KMS-11 (cell line): ENCODE data around the gene SPTSSA.

Experiments
- H2AFZ ChIP-seq: fragments of 200-600 bp; sonication (generic); 2 replicates; pipeline ENCODE4 v1.6.1; 2016; ENCODE audit warnings: antibody characterized with exemption, mixed run types, low read depth
- H3K27ac ChIP-seq: fragments of 200-600 bp; sonication (generic); 2 replicates; pipeline ENCODE4 v1.6.1; 2016; ENCODE audit warnings: mild to moderate bottlenecking, mixed run types
- H3K27me3 ChIP-seq: fragments of 200-600 bp; sonication (generic); 2 replicates; pipeline ENCODE4 v1.6.1; 2017; ENCODE audit warnings: mild to moderate bottlenecking, low read depth, mixed run types, moderate library complexity; ENCODE audit not compliant: insufficient read depth
- H3K36me3 ChIP-seq: fragments of 200-600 bp; sonication (generic); 2 replicates; pipeline ENCODE4 v1.6.1; 2017; ENCODE audit warnings: mild to moderate bottlenecking, mixed run types; ENCODE audit not compliant: insufficient read depth
- H3K4me1 ChIP-seq: fragments of 200-600 bp; sonication (generic); 2 replicates; pipeline ENCODE4 v1.6.1; 2016; ENCODE audit warnings: mild to moderate bottlenecking, low read depth, mixed run types; ENCODE audit not compliant: poor library complexity, severe bottlenecking
- H3K4me2 ChIP-seq: fragments of 200-600 bp; sonication (generic); 2 replicates; pipeline ENCODE4 v1.7.0; 2016; ENCODE audit warnings: mild to moderate bottlenecking, mixed run types
- H3K4me3 ChIP-seq: fragments of 200-600 bp; sonication (generic); IDR thresholded peaks from 2 replicates; pipeline ENCODE4 v1.6.1; 2017; ENCODE audit warnings: low read depth, low read length, mixed read lengths; ENCODE audit not compliant: insufficient read depth
- H3K79me2 ChIP-seq: fragments of 200-600 bp; sonication (generic); 2 replicates; pipeline ENCODE4 v1.6.1; 2016; ENCODE audit warnings: low read depth, mixed run types; ENCODE audit not compliant: insufficient read depth
- H3K9ac ChIP-seq: fragments of 200-600 bp; sonication (generic); 2 replicates; pipeline ENCODE4 v1.6.1; 2016; ENCODE audit warnings: mild to moderate bottlenecking, mixed run types
- H4K20me1 ChIP-seq: fragments of 200-600 bp; sonication (generic); 2 replicates; pipeline ENCODE4 v1.6.1; 2016; ENCODE audit warnings: mild to moderate bottlenecking, mixed run types; ENCODE audit not compliant: insufficient read depth
- TF ChIP-seq, protein P1 (sequence below): fragments of 200-600 bp; sonication (generic); conservative IDR thresholded peaks from 2 replicates; pipeline ENCODE4 v1.6.1; 2017; ENCODE audit warnings: low read depth, mild to moderate bottlenecking, antibody characterized with exemption, low read length, moderate library complexity, mixed read lengths

The SPTSSA gene

DNA sequence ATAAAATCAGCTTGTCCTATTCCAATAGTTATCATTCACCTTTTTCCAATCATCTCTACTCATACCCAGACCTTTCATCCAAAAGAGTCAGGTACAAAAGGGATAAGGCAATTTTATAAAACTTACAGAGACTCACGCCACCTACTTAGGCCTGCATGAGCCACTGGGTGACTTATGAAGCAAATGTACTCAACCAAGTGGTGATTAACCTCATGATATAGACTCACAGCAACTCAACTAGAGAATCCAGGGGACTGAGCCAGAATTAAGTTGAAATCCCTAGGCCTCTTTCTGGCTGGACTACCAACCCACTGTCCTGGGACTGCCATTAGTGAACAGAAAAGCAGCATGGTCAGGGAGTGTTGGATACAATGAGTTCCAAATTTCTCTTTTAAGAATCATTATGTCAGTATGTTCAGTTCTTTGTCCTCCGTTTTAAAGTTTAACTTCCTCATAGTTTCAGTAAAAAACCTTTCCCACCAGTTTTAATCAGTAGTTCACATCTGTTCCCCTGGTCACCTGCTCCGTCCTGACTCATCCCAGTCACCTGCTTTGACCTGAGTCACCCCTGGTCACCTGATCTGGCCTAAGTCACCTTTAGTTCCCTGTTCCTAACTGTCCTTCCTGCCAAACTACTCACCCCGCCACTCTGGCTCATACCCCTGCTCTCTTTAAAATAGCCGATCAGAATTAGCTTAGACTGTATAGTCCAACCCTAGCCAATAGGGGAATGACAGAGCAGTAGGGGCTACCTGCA lies 36.8 kb downstream of the SPTSSA start:
- H4K20me1 ChIP-seq = no peaks in the 10 kb centered on the region
- no peaks in the 10 kb centered on the region for H3K36me3 ChIP-seq
- TF ChIP-seq, protein P1, sequence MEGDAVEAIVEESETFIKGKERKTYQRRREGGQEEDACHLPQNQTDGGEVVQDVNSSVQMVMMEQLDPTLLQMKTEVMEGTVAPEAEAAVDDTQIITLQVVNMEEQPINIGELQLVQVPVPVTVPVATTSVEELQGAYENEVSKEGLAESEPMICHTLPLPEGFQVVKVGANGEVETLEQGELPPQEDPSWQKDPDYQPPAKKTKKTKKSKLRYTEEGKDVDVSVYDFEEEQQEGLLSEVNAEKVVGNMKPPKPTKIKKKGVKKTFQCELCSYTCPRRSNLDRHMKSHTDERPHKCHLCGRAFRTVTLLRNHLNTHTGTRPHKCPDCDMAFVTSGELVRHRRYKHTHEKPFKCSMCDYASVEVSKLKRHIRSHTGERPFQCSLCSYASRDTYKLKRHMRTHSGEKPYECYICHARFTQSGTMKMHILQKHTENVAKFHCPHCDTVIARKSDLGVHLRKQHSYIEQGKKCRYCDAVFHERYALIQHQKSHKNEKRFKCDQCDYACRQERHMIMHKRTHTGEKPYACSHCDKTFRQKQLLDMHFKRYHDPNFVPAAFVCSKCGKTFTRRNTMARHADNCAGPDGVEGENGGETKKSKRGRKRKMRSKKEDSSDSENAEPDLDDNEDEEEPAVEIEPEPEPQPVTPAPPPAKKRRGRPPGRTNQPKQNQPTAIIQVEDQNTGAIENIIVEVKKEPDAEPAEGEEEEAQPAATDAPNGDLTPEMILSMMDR = no peak
- H3K4me2 ChIP-seq = no peak overlapping the region
- no peak overlapping the region for H3K4me3 ChIP-seq
- H3K4me1 ChIP-seq = no peaks in the 10 kb centered on the region
- no peaks in the 10 kb centered on the region for H3K27me3 ChIP-seq
- H3K9ac ChIP-seq = no peak overlapping the region
- no peak overlapping the region for H2AFZ ChIP-seq
- no peaks in the 10 kb centered on the region for H3K79me2 ChIP-seq
- no peak overlapping the region for H3K27ac ChIP-seq

DNA sequence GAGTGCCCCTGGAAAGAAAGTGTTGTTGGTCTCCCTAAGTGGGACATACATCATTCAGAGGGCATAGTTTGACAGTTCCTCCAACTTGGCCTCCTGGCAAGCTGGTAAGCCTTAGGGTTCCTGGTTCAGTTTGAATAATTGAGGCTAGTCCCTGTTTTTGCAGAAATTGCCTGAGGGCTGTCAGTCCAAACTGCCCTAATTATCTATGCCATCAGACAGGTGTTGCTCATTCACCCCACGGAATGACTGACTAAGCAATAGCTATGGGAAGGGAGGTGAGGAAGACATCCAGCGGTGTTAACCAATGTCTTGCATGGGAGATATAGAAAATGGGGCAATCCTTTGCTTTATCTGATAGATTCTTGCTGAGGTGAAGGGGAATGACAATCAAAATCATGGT lies 37.6 kb downstream of the SPTSSA start:
- no peaks in the 10 kb centered on the region for H3K79me2 ChIP-seq
- H3K9ac ChIP-seq = no peak overlapping the region
- H3K27ac ChIP-seq = no peak overlapping the region
- no peaks in the 10 kb centered on the region for H3K27me3 ChIP-seq
- H3K4me1 ChIP-seq = no peaks in the 10 kb centered on the region
- H3K4me3 ChIP-seq = no peak overlapping the region
- TF ChIP-seq, protein P1 = no peak
- no peak overlapping the region for H2AFZ ChIP-seq
- H4K20me1 ChIP-seq = no peaks in the 10 kb centered on the region
- H3K4me2 ChIP-seq = no peak overlapping the region
- H3K36me3 ChIP-seq = no peaks in the 10 kb centered on the region

DNA sequence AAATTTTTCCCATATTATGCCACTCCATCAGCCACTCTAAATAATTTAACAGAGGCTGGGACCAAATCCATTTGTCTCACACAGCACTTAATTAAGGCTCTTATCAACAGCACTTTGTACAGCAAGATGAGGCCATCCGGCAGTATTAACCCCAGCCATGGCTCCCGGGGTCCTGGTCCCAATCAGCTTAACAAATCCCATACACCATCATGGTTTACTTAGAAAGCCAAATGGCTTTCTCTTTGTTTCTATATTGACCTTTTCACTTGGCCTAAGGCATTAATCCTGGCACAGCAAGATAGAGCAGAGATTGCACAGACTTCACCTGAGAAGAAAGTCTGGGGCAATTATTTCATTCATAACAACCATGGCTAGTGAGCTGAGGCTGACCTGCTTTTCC lies 38.6 kb downstream of the SPTSSA start:
- Histone ChIP-seq H3K9ac (no peak overlapping the region), H2AFZ (no peak overlapping the region), H3K36me3 (no peaks in the 10 kb centered on the region), H3K27me3 (no peaks in the 10 kb centered on the region), H3K27ac (no peak overlapping the region), H3K79me2 (no peaks in the 10 kb centered on the region), H3K4me3 (no peak overlapping the region), H3K4me2 (no peak overlapping the region), H4K20me1 (no peaks in the 10 kb centered on the region), H3K4me1 (no peaks in the 10 kb centered on the region)
- TF ChIP-seq, protein P1 = no peak

DNA sequence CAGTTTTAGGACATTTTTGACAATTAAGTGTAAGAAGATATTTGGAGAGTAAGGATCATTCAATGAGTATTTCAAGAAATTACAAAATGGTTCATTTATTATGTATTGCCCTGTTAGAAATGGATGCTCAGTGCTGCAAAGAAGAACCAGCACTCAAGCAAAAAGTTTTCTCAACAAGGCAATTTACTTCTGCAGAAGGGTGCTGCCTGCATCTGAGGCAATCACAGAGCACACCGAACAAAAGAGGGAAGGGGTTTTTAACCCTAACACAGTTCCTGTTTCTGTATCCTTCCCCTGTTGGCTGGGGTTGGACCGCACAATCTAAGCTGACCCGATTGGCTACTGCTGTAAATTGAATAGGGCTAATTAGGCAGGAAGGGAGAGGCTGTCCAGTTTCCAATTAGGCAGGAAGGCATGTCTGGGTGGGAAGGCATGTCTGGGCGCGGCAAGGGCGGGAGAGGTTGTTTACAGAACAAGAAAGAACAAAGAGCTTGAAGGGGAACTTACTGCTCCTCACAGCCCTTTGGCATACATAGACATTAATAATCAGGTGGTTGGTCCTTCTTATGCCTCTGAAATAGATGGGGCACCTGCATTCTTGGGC lies 41.4 kb downstream of the SPTSSA start:
- no peak overlapping the region for H3K4me2 ChIP-seq
- H2AFZ ChIP-seq = no peak overlapping the region
- no peaks in the 10 kb centered on the region for H3K27me3 ChIP-seq
- H3K4me3 ChIP-seq = no peak overlapping the region
- H3K36me3 ChIP-seq = no peaks in the 10 kb centered on the region
- H4K20me1 ChIP-seq = no peaks in the 10 kb centered on the region
- no peaks in the 10 kb centered on the region for H3K79me2 ChIP-seq
- H3K4me1 ChIP-seq = no peaks in the 10 kb centered on the region
- H3K9ac ChIP-seq = no peak overlapping the region
- no peak overlapping the region for H3K27ac ChIP-seq
- TF ChIP-seq, protein P1 = no peak
